ENCODE data around the gene PHF2.
"Not testable (repeated sequence)": the region's sequence is repeated elsewhere in the genome, so short reads cannot be mapped to it uniquely, and the experiment has no call there.

Gene PHF2

GRCh38 chr9:93668261-93668871 is 92.0 kb downstream of the PHF2 start:
- POLR2A ChIA-PET: no interaction called here
- TF ChIP-seq, protein P1, sequence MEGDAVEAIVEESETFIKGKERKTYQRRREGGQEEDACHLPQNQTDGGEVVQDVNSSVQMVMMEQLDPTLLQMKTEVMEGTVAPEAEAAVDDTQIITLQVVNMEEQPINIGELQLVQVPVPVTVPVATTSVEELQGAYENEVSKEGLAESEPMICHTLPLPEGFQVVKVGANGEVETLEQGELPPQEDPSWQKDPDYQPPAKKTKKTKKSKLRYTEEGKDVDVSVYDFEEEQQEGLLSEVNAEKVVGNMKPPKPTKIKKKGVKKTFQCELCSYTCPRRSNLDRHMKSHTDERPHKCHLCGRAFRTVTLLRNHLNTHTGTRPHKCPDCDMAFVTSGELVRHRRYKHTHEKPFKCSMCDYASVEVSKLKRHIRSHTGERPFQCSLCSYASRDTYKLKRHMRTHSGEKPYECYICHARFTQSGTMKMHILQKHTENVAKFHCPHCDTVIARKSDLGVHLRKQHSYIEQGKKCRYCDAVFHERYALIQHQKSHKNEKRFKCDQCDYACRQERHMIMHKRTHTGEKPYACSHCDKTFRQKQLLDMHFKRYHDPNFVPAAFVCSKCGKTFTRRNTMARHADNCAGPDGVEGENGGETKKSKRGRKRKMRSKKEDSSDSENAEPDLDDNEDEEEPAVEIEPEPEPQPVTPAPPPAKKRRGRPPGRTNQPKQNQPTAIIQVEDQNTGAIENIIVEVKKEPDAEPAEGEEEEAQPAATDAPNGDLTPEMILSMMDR (IDR thresholded peaks at IDR 0.05; ENCODE audit: insufficient read depth, low read length, missing control alignments): no peak
- CTCF ChIA-PET: interaction anchor here (2.0 kb wide), 1 partner anchor 13 kb away, joined by 6 read pairs; no protein-coding TSS in a partner anchor
- no peak overlapping the region for H3K4me3 ChIP-seq (ENCODE audit: low read depth, low read length)
- no peak for DNase-seq (ENCODE audit: low read depth, low spot score)

DNA sequence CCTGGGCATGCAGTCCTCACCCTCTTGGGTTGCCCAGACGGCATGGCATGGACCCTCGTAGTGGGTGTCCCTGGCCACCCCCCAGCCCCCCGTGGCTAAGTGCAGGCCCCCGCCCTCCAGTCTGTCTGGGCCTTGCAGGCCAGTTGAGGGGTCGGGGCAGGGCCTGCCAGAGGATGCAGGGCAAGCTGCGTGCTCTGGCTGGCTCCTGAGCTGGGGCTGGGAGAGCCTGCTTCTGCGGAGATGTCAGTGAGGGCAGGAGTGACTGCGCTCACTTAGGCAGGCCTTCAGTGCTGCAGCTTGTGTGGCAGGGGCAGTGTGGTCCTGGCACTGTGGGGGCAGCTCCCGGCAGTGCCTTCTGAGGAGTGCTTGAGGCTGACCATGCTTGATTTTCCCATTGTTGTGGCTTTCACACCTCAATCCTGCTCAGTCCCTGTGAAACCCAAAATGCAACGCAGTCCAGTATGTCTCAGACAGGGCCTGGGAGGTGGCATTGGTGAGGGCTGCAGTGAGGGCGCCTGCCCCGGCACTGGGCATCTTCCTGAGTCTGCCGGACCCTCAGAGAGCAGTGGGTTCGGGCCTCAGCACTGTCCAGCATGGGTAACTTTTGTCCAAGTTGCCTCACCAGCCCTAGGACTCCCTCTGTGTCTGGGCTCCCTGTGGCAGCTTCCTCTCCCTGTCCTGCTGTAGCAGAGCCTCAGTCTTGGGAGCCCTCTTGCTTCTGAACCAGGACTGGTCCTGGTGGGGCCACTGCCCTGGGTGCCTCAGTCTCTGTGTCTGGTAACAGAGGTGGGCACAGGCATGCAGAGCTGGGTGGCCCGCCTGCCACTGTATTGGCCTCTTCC is 93.0 kb downstream of the PHF2 start:
- ChIA-PET POLR2A (no interaction called here), CTCF (interaction anchor here (1.2 kb wide), 1 partner anchor 13 kb away, joined by 3 read pairs; no protein-coding TSS in a partner anchor)
- TF ChIP-seq, protein P1 (IDR thresholded peaks at IDR 0.05; ENCODE audit: insufficient read depth, low read length, missing control alignments): no peak
- no peak overlapping the region for H3K4me3 ChIP-seq (ENCODE audit: low read depth, low read length)
- DNase-seq (ENCODE audit: low read depth, low spot score): no peak

GRCh38 chr9:93669958-93670207 is 93.5 kb downstream of the PHF2 start:
- TF ChIP-seq, protein P1 (IDR thresholded peaks at IDR 0.05; ENCODE audit: insufficient read depth, low read length, missing control alignments): no peak
- CTCF ChIA-PET: interaction anchor here (1.2 kb wide), 1 partner anchor 13 kb away, joined by 3 read pairs; no protein-coding TSS in a partner anchor
- POLR2A ChIA-PET: no interaction called here
- no peak for DNase-seq (ENCODE audit: low read depth, low spot score)
- H3K4me3 ChIP-seq (ENCODE audit: low read depth, low read length): no peak overlapping the region

GRCh38 chr9:93670208-93671019 is 94.0 kb downstream of the PHF2 start:
- H3K4me3 ChIP-seq (ENCODE audit: low read depth, low read length): no peak overlapping the region
- ChIA-PET POLR2A (no interaction called here), CTCF (interaction anchor here (1.2 kb wide), 1 partner anchor 12 kb away, joined by 3 read pairs; no protein-coding TSS in a partner anchor)
- TF ChIP-seq, protein P1 (IDR thresholded peaks at IDR 0.05; ENCODE audit: insufficient read depth, low read length, missing control alignments): no peak
- DNase-seq (ENCODE audit: low read depth, low spot score): no peak

GRCh38 chr9:93671020-93671338 is 94.6 kb downstream of the PHF2 start:
- ChIA-PET CTCF (interaction anchor here (1.2 kb wide), 1 partner anchor 12 kb away, joined by 3 read pairs; no protein-coding TSS in a partner anchor), POLR2A (no interaction called here)

GRCh38 chr9:93672330-93673020 is 96.1 kb downstream of the PHF2 start:
- DNase-seq (ENCODE audit: low read depth, low spot score); H3K4me3 ChIP-seq (ENCODE audit: low read depth, low read length); POLR2A ChIA-PET: not testable (repeated sequence)
- CTCF ChIA-PET: interaction anchor here (1.5 kb wide), 1 partner anchor 9 kb away, joined by 9 read pairs; no protein-coding TSS in a partner anchor

More at GRCh38 chr9:93671020-93671338, 94.6 kb downstream of the PHF2 start:
- DNase-seq (ENCODE audit: low read depth, low spot score): no peak
- TF ChIP-seq, protein P1 (IDR thresholded peaks at IDR 0.05; ENCODE audit: insufficient read depth, low read length, missing control alignments): no peak
- H3K4me3 ChIP-seq (ENCODE audit: low read depth, low read length): no peak overlapping the region

Data from AG04449 (cell line).